HPDE6-E6E7 (cell line): ENCODE data around the gene MAPK8IP1.

ENCODE experiments used
- DNase-seq: peaks from one replicate; pipeline ENCODE4 v3.0.0; 2011; ENCODE audit warnings: missing footprints; ENCODE audit errors: extremely low spot score

The MAPK8IP1 gene

DNA sequence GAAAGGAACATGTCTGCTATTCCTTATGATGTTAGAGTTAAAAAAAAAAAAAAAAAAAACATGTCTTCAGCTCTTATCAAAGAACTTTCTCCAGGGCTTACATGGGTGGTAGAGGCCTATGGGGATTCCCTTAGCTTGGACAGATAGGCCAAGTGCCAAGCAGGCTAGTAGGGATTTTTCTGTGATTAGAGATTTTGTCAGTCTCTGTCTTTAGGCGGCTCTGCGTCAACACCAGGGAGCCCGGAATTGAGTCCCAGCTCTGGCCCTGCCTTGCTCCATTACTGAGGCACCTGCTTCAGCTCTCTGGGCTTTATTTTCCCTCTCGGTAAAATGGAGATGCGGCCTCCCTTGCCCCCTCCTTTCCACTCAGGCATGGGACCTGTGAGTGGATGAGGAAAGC, 25.1 kb upstream of the MAPK8IP1 start:
- no peak for DNase-seq

DNA sequence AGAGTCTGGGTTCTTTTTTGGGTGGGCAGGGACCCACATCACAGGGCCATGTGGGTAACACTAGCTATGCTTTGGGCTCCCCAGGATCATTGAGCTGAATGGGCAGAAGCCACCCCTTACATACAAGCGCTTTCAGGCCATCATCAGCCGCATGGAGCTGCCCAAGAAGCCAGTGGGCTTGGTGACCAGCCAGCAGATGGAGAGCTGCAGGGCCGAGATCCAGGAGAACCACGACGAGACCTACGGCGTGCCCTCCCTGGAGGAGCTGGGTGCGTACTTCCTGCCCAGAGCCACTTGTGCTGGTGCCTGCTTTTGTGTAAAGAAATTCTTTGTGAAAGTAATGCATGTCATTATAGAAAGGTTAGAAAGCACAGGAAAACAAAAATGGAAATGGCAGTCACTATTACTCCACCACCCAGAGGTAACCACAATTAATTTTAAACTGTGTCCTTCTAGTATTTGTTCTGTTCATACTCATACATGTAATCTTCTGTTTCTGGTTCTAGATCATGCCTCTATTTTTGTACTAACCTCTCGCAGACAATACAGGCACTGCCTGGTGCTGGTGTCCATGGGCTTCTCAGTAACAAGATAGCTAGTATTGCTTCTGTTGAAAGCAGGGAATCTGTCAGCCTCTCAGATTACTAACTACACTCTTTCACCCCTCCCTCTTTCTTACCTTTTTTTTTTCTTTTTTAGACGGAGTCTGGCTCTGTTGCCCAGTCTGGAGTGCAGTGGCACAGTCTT, 24.5 kb upstream of the MAPK8IP1 start:
- DNase-seq, result no peak

DNA sequence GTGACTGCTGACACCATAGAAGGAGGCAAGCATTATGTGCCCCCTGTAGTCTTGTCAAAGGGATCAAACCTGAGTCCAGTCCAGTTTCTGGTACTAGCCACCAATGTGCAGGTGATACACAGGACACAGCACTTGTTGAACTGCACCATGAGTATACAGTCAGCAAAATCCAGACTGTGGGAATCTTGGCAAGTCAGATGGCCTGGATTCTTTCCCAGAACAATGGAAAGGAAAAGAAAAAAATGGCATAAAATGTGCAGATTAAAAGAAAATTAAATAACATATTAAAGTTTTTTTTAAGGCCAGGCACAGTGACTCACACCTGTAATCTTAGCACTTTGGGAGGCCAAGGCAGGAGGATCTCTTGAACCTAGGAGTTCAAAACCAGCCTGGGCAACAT, 21.4 kb upstream of the MAPK8IP1 start:
- DNase-seq, result no peak

DNA sequence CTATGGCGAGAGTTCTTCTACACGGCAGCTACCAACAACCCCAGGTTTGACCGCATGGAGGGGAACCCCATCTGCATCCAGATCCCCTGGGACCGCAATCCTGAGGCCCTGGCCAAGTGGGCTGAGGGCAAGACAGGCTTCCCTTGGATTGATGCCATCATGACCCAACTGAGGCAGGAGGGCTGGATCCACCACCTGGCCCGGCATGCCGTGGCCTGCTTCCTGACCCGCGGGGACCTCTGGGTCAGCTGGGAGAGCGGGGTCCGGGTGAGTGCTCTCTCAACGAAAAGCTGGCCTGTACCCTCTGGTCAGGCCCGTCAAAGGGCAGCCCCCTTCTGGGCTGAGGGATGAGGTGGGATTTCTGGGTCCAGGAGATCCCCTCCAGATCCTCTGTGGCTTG, 15.9 kb upstream of the MAPK8IP1 start:
- no peak for DNase-seq

- DNase-seq, result no peak
These were observed 14.7 kb upstream of the MAPK8IP1 start for GRCh38 chr11:45870706-45871105.

GRCh38 chr11:45871638-45872037, 13.8 kb upstream of the MAPK8IP1 start:
- DNase-seq, result no peak

GRCh38 chr11:45872651-45873356, 12.6 kb upstream of the MAPK8IP1 start:
- peak; percentile 64 for DNase-seq

GRCh38 chr11:45876401-45876800, 9.1 kb upstream of the MAPK8IP1 start:
- DNase-seq, result no peak

- DNase-seq, result no peak
These were observed 8.2 kb upstream of the MAPK8IP1 start for GRCh38 chr11:45877221-45877620.

GRCh38 chr11:45877845-45878244, 7.6 kb upstream of the MAPK8IP1 start:
- DNase-seq, result no peak

DNA sequence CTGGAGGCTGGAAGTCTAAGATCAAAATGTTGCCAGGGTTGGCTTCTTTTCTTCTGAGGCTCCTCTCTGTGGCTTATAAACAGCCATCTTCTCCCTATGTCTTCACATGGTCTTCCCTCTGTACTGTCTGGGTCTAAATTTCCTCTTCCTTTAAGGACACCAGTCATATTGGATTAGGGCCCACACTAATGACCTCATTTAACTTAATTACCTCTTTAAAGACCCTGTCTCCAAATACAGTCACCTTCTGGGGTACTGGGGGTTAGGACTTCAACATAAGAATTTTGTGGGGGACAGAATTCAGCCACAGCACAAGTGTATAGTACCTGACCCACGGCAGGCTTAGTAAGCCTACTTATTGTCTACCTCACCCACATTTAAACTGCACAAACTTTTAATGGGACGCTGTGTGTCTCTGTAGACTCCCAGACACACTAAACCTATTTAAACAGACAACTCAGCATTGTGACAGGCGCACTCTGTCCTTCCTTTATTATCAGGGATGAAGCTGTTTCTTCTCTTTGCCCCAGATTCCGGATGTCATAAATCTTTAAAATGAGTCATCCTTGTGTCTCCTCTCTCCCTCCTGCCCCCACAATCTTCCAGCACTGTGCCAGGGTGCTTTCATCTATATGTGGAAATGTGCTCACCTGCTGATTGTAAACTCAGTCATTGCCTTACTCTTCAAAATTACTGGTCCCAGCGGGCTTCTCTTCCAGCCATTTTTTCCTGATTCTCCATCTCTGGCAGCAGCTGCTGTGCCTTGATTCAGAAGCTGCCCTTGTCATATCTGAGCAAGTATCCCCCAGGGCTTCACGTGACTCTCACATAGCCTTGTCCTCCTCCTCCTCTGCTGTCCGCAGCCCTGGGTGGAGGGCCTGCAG, 5.4 kb upstream of the MAPK8IP1 start:
- no peak for DNase-seq

- no peak for DNase-seq
These were observed 4.5 kb upstream of the MAPK8IP1 start for GRCh38 chr11:45880772-45881570.

DNA sequence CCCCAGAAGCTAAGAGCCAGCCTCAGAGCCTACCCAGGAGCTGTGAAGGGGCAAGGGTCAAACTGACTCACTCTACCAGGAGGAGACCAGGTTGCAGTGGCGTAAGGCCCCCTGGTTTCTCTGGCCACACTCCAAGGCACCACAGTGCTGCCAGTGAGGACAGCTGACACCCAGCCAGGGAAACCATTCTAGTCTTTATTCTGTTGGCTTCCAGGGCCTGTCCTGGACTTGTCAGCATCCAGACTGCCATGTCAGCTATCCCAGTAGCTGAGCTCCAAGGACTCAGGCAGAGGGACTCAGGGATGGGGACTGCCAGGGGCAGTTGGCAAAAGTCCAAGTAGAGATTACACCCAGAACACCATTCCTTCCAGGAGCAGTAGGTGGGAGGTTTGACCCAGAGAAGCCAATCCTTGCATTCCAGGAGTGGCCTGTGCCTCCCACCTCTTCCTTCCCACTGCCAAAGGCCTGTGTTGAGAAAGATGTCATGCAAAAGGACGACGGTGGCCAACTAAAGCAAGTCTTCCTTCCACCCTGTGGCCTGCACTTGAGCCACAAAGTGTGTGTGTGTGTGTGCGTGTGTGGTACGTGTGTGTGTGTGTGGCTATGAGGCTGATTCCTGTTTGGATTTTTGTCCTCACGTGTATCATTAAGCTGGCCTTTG, 3.6 kb upstream of the MAPK8IP1 start:
- no peak for DNase-seq

- no peak for DNase-seq
These were observed 760 bp upstream of the MAPK8IP1 start for GRCh38 chr11:45884596-45885185.

GRCh38 chr11:45885921-45886721, 670 bp downstream of the MAPK8IP1 start:
- no peak for DNase-seq

DNA sequence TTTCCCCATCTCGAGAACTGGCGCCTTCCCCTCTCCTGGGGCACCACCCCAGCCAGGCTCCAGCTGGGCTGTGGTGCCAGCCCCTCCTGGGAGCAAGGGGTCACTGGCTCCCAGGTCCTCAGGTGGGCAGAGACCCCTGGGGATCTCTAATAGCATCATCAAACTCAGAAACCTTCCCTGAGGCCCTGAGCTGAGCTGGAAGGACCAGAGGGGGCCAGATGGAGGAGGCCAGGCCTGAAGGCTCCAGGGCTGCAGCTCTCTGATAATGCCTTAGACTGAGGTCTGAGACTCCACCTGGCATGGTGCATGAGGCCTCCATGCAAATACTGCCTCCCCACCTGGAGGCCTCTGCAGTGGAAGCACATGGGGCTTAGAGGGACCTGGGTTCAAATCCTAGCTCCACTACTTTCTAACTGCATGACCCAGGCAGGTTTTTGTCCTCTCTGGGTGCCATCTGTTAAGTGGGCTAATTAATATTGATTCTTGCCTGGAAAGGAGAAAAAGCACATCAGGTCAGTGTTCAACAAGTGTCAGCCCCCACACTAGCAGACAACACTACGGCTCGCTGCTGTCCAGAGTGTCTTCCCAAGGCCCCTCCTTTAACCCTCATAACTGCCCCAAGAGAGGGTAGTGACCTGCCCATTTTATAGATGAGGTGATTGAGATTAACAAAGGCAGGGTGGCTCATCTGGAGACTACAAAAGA, 1.5 kb downstream of the MAPK8IP1 start:
- DNase-seq, result no peak

DNA sequence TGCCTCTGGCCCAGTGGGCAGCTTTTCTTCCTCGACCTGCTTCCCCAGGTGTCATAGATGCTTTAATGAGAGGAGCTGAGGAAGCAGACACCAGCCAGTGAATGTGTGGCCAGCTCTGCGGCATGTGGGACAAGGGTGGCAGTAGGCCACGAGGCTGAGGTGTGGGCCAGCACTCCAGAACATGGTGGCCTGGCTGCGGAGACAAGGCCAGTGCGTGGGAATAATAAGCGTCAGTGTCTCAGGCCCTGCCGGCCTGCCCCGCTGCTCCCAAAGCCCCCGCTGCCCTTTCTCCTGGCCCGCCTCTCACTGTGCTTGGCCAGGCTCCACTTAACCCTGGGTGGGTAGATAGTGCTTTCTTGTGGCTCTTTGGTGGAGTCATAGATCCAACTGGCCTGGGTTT, 2.1 kb downstream of the MAPK8IP1 start:
- no peak for DNase-seq

GRCh38 chr11:45889555-45889954, 4.1 kb downstream of the MAPK8IP1 start:
- no peak for DNase-seq

DNA sequence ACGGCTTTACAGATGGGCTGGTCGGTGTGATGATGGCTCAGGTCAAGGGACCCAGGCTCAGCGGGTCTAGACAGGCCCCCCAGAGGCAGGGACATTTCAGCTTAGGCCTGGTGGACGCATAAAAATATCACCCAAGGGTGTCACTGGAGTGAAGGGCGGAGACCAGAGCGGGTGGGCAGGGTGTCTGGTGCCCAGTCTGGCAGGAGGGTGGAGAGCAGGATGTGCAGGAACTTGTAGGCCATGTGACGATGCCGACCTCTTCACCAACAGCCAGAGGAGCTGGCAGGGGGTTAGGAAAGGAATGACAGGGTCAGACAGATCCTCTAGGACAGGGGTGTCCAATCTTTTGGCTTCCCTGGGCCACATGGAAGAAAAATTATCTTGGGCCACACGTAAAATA, 4.5 kb downstream of the MAPK8IP1 start:
- DNase-seq, result no peak
